Gastroesophageal sphincter (tissue), 4 donors: Measurements from ENCODE around the gene ST8SIA4. TPM values are rescaled to one million over a fixed set of nuclear protein-coding genes. Genes with fewer than 3 reads are reported as not detected.

Source experiments
- ATAC-seq: fragments of 150-250 bp; one replicate; pipeline ENCODE4 v1.9.1; 2016; ENCODE audit warnings: mild to moderate bottlenecking, moderate library complexity
- H3K27ac ChIP-seq, 4 donors: fragments of 200-600 bp; sonication (generic) in 3 of 4; 1 replicate in 3 of 4; 2 replicates in 1 of 4; pipeline ENCODE4 v1.5.1; 2016 to 2019
- H3K27me3 ChIP-seq: fragments of 200-600 bp; sonication (generic); one replicate; pipeline ENCODE4 v1.5.1; 2019
- H3K36me3 ChIP-seq, 2 donors: fragments of 200-600 bp; sonication (generic); one replicate each; pipeline ENCODE4 v1.5.1; 2019; ENCODE audit warnings: control low read depth in 1 of 2
- H3K4me1 ChIP-seq, 3 donors: fragments of 200-600 bp; sonication (generic); 1 replicate in 2 of 3; 2 replicates in 1 of 3; pipeline ENCODE4 v1.5.1; 2016 to 2019; ENCODE audit warnings: control low read depth in 2 of 3
- H3K4me3 ChIP-seq, 2 donors: fragments of 200-600 bp; sonication (generic); one replicate each; pipeline ENCODE4 v1.5.1; 2019; ENCODE audit warnings: mild to moderate bottlenecking in 1 of 2, moderate library complexity in 1 of 2
- H3K9me3 ChIP-seq, 3 donors: fragments of 200-600 bp; sonication (generic); one replicate each; pipeline ENCODE4 v1.5.1; 2017 to 2019; ENCODE audit warnings: control low read depth in 2 of 3
- EP300 ChIP-seq: sonication (generic); formaldehyde crosslinking; IDR thresholded peaks from one replicate; pipeline ENCODE4 v1.6.1; 2017; ENCODE audit warnings: antibody characterized with exemption, mild to moderate bottlenecking
- POLR2A ChIP-seq, 2 donors: fragments of 450-650 bp; IDR thresholded peaks; one replicate each; pipeline ENCODE4 v1.6.1; 2017; ENCODE audit warnings: antibody characterized with exemption in 2 of 2, mild to moderate bottlenecking in 2 of 2, moderate library complexity in 1 of 2
- POLR2AphosphoS5 ChIP-seq: sonication (generic); formaldehyde crosslinking; IDR thresholded peaks from one replicate; pipeline ENCODE4 v1.6.1; 2017; ENCODE audit warnings: antibody characterized with exemption
- WGBS, 2 donors: methylation state at CpG; one replicate each; pipeline ENCODE4 v1.1.5; 2018; ENCODE audit warnings: low coverage in 1 of 2; 5-methylcytosine and 5-hydroxymethylcytosine counted together
- total RNA-seq, 4 donors: library from RNA; depleted of rRNA; stranded (reverse); fragments of >200 nt; gene quantifications; one replicate each; pipeline ENCODE4 v1.1.0, GENCODE V29; 2016
- TF ChIP-seq, protein P1 (sequence below), 4 experiments: fragments of 200-600 bp in 2 of 4; fragments of 450-650 bp in 2 of 4; sonication (generic) in 1 of 4; IDR thresholded peaks; one replicate each; pipeline ENCODE4 v1.5.1; 2017 to 2019; ENCODE audit warnings: antibody characterized with exemption in 4 of 4, mild to moderate bottlenecking in 2 of 4, moderate library complexity in 2 of 4

The ST8SIA4 gene
- total RNA-seq, 4 donors from 2014 or later = 1.1 to 3.9 (median 2.9) TPM

DNA sequence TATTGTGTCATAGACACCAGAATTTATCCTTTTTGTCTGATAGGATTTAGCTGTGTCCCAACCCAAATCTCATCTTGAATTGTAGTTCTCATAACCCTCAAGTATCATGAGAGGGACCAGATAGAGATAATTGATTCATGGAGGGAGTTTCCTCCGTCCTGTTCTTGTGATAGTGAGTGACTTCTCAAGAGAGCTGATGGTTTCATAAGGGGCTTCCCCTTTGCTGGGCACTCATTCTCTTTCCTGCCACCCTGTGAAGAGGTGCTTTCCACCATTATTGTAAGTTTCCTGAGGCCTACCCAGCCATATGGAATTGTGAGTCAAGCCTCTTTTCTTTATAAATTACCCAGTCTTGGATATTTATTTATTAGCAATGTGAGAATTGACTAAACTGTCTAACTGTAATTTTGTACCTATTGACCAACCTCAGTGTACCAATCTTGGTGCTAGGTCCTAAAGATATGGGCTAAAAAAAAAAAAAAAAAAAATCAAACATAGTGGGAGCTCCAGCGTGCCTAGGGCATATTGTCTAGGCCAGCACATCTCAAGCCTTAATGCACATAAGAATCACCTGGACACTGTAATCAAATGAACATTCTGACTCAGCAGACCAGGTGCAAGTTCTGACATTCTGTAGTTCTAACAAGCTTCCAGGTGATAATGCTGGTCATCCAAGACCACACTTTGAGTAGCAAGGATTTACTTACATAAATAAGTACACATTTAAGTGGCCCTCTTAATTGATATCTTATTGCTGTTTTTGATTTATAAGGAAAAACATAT lies 30.5 kb downstream of the ST8SIA4 start:
- no peak for ATAC-seq
- TF ChIP-seq POLR2A (IDR thresholded peaks at IDR 0.05) (no peak), POLR2AphosphoS5 (no peak), EP300 (no peak)
- TF ChIP-seq, protein P1, sequence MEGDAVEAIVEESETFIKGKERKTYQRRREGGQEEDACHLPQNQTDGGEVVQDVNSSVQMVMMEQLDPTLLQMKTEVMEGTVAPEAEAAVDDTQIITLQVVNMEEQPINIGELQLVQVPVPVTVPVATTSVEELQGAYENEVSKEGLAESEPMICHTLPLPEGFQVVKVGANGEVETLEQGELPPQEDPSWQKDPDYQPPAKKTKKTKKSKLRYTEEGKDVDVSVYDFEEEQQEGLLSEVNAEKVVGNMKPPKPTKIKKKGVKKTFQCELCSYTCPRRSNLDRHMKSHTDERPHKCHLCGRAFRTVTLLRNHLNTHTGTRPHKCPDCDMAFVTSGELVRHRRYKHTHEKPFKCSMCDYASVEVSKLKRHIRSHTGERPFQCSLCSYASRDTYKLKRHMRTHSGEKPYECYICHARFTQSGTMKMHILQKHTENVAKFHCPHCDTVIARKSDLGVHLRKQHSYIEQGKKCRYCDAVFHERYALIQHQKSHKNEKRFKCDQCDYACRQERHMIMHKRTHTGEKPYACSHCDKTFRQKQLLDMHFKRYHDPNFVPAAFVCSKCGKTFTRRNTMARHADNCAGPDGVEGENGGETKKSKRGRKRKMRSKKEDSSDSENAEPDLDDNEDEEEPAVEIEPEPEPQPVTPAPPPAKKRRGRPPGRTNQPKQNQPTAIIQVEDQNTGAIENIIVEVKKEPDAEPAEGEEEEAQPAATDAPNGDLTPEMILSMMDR (IDR thresholded peaks at IDR 0.05) = no peak
- no peaks in the 10 kb centered on the region for H3K27me3 ChIP-seq
- H3K9me3 ChIP-seq = no peaks in the 10 kb centered on the region
- no peak overlapping the region for H3K27ac ChIP-seq
- 96 to 100% methylated on average over 2 of the region's 2 CpGs for WGBS, 2 donors
- no peaks in the 10 kb centered on the region for H3K36me3 ChIP-seq
- no peaks in the 10 kb centered on the region for H3K4me1 ChIP-seq
- H3K4me3 ChIP-seq = no peak overlapping the region

DNA sequence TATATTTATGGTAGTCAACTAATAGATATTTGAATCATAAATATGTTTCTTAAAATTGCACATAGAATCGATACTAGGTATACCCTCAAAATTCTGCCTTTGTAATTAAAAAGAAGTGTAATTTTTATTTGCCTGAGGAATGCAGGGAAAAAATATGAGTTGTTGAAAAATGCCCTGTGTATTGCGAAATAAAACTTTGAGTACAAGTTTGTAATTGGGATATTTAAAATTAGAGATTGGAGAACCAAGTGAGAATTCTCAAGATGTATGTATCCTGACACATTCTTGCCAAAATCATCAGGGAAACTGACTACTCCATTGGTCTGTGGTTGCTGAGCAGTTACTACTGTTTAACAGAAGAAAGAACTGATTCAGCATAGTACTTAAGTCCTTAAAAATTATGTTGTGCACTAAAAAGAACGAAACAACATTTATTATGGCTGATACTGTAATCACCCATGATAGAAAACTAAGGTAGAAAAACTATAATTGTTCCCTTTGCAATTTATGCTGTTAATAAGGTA lies 36.0 kb downstream of the ST8SIA4 start:
- 88 to 92% methylated on average over 3 of the region's 3 CpGs for WGBS, 2 donors

DNA sequence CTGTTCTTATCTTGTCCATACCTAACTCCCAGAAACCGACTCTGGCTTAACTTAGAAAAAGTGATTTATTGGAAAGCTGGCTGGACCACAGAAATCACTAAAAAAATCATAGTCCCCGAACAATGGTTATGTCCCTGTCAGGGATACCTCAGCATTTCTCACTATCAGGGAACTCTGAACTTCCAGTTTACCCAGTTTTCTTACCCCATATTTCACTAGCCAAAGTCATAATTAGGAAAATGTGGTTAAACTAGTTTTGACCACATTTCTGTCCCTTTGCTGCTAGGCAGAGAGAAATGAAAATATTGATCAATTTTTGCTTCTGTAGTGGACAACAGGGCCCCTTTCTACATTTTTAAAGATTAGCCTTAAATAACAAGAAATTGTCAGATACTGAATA lies 38.2 kb downstream of the ST8SIA4 start:
- 52 to 75% methylated on average over 2 of the region's 2 CpGs for WGBS, 2 donors
- no peaks in the 10 kb centered on the region for H3K4me1 ChIP-seq
- no peaks in the 10 kb centered on the region for H3K27me3 ChIP-seq
- no peaks in the 10 kb centered on the region for H3K9me3 ChIP-seq
- no peak overlapping the region for H3K4me3 ChIP-seq
- H3K36me3 ChIP-seq = no peaks in the 10 kb centered on the region
- ATAC-seq = no peak
- no peak for TF ChIP-seq POLR2A (IDR thresholded peaks at IDR 0.05)
- TF ChIP-seq POLR2AphosphoS5 = no peak
- TF ChIP-seq, protein P1 (IDR thresholded peaks at IDR 0.05) = no peak
- TF ChIP-seq EP300 = no peak
- H3K27ac ChIP-seq = no peak overlapping the region

More for the DNA sequence above, 36.0 kb downstream of the ST8SIA4 start:
- H3K36me3 ChIP-seq = no peaks in the 10 kb centered on the region
- no peaks in the 10 kb centered on the region for H3K4me1 ChIP-seq
- H3K27me3 ChIP-seq = no peaks in the 10 kb centered on the region
- H3K4me3 ChIP-seq = no peak overlapping the region
- ATAC-seq = no peak
- TF ChIP-seq POLR2AphosphoS5 (no peak), EP300 (no peak), POLR2A (IDR thresholded peaks at IDR 0.05) (no peak)
- TF ChIP-seq, protein P1 (IDR thresholded peaks at IDR 0.05) = no peak
- no peak overlapping the region for H3K27ac ChIP-seq
- no peaks in the 10 kb centered on the region for H3K9me3 ChIP-seq

- H3K36me3 ChIP-seq = no peaks in the 10 kb centered on the region
- no peak for ATAC-seq
- H3K27ac ChIP-seq = no peak overlapping the region
- H3K27me3 ChIP-seq = no peaks in the 10 kb centered on the region
- H3K4me1 ChIP-seq = no peaks in the 10 kb centered on the region
- no peak for TF ChIP-seq POLR2AphosphoS5
- WGBS, 2 donors = 90 to 97% methylated on average over 2 of the region's 2 CpGs
- H3K4me3 ChIP-seq = no peak overlapping the region
- no peaks in the 10 kb centered on the region for H3K9me3 ChIP-seq
Observed at GRCh38 chr5:100863739-100864138, 39.3 kb downstream of the ST8SIA4 start.

GRCh38 chr5:100861148-100861547 lies 41.9 kb downstream of the ST8SIA4 start:
- Histone ChIP-seq H3K9me3 (no peaks in the 10 kb centered on the region), H3K27me3 (no peaks in the 10 kb centered on the region), H3K27ac (no peak overlapping the region), H3K36me3 (no peaks in the 10 kb centered on the region), H3K4me3 (no peak overlapping the region), H3K4me1 (no peaks in the 10 kb centered on the region)
- no peak for ATAC-seq
- TF ChIP-seq, protein P1 (IDR thresholded peaks at IDR 0.05) = no peak
- no peak for TF ChIP-seq POLR2AphosphoS5
- TF ChIP-seq POLR2A (IDR thresholded peaks at IDR 0.05) = no peak
- no peak for TF ChIP-seq EP300
- 89 to 97% methylated on average over 2 to 3 of the region's 3 CpGs for WGBS, 2 donors
